Stimulated activated CD8-positive, alpha-beta memory T cell treated with anti-CD3 and anti-CD28 coated beads, Interleukin-7, amount 100 ng/mL, for 48 hours (primary cell): ENCODE measurements around the gene RASGRP4.
"Not testable (repeated sequence)": the region's sequence is repeated elsewhere in the genome, so short reads cannot be mapped to it uniquely, and the experiment has no call there.

ENCODE experiments used
- DNase-seq, 2 donors: peaks; one replicate each; pipeline ENCODE4 v3.0.0-alpha.2; 2020; ENCODE audit warnings: low read depth in 1 of 2; ENCODE audit errors: extremely low read depth in 1 of 2

The RASGRP4 gene

GRCh38 chr19:38417544-38418506, 8.2 kb downstream of the RASGRP4 start:
- peak in 1 of 2 donors; percentile 55 for DNase-seq

- no peak for DNase-seq
Observed at GRCh38 chr19:38417146-38417543, 8.9 kb downstream of the RASGRP4 start.

DNA sequence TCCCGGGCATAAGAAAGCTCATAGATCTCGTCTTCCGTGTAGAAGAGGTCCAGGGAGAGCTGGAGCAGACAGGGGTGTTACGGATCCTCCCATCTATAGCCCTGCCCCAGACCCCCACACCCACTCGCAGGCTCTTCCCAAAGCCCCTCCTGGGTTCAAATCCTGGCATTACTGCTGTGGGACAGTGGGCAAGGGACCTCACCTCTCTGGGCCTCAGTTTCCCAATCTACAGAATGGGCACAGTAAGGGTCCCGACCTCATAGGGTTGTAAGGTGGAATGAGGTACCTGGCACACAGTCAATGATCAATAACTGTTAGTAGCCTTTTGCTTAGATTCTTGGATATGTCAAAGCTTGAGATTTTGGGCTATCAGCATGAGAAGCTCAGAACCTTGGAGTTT, 12.6 kb downstream of the RASGRP4 start:
- no peak for DNase-seq

GRCh38 chr19:38412961-38413360, 13.1 kb downstream of the RASGRP4 start:
- DNase-seq = no peak

DNA sequence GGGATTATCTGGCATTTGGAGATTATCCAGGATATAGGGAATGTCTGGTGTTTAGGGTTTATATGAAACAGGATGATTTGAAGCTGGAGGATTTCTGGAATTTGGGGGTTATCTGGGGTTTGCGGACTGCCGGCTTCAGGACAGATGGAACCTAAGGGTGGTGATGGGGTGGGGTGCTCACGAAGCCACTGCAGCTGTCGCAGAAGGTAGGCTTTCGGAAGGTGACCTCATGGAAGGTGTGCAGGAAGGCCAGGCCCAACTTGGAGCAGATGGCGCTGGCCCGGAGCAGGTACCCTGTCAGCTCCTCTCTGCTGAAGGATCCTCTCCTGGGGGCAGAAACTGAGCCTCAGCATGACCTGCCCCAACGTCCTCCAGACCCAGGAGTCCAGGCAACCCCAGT, 13.5 kb downstream of the RASGRP4 start:
- no peak for DNase-seq

DNA sequence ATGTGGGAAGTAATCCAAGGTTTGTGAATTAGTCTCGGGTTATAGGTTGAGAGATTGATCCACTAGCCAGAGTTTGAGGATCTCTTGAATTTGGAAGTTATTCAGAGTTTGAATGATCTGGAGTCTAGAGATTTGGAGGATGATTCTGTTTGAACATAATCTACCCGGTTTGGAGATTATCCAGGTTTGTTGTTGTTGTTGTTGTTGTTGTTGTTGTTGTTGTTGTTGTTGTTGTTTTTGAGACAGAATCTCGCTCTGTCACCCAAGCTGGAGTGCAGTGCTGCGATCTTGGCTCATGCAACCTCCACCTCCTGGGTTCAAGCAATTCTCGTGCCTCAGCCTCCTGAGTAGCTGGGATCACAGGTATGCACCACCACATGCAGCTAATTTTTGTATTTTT, 14.1 kb downstream of the RASGRP4 start:
- not testable (repeated sequence) for DNase-seq

DNA sequence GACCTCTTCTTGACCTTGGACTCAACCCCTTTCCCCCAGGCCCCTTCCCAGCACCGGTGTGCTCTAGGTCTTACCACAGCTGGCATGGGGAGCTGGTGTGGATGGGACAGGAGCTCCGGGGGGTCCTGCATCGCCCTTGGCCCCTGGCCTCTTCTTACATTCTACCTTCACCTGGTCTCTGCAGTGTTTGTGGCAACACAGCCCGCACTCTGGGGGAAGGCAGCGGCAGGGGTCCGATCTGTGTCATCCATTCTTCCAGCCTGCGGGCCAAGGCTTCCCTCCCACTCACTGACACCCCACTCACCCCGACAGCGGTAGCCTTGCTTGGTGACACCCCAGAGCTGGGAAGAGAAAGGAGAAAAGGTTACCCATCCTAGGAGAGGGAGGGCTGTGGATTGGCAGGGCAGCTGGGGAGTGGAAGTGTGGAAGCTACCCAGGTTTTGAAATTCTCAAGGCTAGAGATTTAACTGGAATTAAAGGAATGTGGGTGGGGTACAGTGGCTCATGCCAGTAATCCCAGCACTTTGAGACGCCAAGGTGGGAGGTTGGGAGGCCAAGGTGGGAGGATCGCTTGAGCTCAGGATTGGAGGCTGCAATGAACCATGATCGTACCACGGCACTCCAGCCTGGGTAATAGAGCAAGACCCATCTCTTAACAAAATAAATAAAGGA, 14.8 kb downstream of the RASGRP4 start:
- no peak for DNase-seq

GRCh38 chr19:38410407-38410806, 15.6 kb downstream of the RASGRP4 start:
- not testable (repeated sequence) for DNase-seq

DNA sequence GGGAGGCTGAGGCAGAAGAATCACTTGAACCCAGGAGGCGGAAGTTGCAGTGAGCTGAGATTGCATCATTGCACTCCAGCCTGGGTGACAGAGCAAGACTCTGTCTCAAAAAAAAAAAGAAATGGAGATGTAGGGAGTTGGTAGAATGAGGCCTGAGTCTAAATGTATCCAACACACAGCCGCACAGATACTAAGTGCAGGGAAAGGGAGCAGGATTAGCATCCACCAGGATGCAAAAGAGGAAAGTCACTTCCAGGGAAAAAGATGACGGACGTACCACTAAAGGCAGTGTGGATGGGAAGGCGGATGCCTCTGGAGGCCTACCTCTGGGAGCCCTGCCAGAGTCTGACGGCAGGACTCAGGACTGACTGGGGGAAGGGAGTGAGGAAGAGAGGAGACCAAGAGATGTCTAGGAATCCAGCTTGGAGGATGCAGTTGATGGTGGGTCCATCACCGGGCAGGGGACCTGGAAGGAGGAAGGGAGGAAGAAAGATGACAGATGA, 16.3 kb downstream of the RASGRP4 start:
- DNase-seq = no peak

GRCh38 chr19:38405276-38405675, 20.7 kb downstream of the RASGRP4 start:
- no peak for DNase-seq

DNA sequence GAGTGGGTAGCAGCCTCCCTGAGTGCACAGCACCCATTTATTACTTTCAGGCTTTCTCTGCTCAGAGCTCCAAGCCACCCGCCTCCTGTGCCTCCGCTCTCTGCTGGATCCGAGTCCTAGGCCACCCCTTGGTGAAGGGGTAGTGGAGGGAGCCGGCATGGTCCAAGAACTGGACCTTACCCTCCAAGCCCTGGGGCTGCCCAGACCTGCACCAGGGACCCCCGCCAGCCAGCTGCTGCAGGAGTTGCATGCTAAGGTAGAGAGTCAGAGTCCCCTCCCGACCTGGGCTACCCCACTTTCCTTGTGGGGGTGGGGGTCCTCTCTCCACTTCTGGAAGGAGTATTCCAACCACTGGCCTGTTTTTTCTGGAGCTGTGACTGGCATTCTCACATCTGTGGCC, 21.2 kb downstream of the RASGRP4 start:
- DNase-seq = no peak

DNA sequence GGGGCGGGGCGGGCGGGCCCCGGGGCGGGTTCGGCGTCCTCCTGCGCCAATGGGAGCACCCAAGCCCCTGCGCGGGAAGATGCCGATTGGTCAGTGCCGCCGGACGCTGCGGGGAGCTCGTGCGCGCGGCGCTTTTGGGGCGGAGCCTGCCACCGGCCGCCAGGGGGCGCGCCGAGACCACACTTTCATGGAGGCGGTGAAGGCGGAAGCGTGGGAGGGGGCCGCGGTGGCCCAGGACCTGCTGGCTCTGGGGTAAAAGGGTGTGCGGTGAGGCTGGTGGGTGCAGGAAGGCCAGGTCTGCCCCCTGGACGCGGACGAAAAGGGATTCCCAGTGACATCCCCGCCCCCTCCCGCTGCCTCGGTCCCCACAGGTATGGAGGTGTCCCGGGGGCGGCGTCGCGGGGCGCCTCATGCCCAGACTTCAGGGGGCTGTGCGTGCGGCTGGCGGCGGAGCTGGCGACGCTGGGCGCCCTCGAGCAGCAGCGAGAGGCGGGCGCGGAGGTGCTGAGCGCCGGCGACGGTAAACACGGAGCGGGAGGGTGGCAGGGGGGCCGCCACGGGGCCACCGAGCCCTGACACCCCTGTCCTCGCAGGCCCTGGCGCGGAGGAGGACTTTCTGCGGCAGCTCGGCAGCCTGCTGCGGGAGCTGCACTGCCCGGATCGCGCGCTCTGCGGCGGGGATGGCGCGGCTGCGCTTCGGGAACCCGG, 22.9 kb downstream of the RASGRP4 start, which contains the start of gene FAM98C:
Gene FAM98C, plus strand, starts transcription at position 127 of the 708 bp plus-strand sequence. Its CDS starts 61 bp downstream, at position 188.
- peak; percentile 94 to 96 for DNase-seq

GRCh38 chr19:38402623-38402966, 23.4 kb downstream of the RASGRP4 start:
- no peak for DNase-seq

- DNase-seq = no peak
Observed at GRCh38 chr19:38401148-38401547, 24.9 kb downstream of the RASGRP4 start.

- no peak for DNase-seq
Observed at GRCh38 chr19:38400361-38400760, 25.7 kb downstream of the RASGRP4 start.

- DNase-seq = no peak
Observed at GRCh38 chr19:38399537-38399936, 26.5 kb downstream of the RASGRP4 start.

DNA sequence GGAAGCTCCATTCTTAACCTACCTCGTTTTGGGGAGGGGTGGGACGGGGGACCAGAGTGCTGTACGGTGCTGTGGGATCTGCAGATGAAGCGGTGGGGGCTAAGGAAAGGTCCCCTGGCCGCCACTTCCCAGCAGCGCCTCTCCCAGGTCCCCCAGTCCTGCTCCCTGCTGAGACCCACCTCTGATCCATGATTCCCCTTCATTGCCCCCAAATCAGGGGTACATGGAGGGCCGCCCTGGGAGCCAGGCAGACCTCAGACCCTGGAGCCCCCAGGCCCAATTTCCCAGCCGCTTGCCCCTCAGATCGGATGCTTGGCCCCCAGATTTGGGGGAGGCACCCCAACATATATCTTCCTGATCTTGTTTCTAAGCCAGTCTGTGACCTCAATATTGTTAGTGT, 26.9 kb downstream of the RASGRP4 start:
- no peak for DNase-seq

GRCh38 chr19:38395381-38396114, 30.5 kb downstream of the RASGRP4 start:
- no peak for DNase-seq

- peak; percentile 53 to 80 for DNase-seq
Observed at GRCh38 chr19:38394488-38394887, 31.5 kb downstream of the RASGRP4 start.

GRCh38 chr19:38392707-38393308, 33.2 kb downstream of the RASGRP4 start:
- no peak for DNase-seq
